Naive thymus-derived CD4-positive, alpha-beta T cell (primary cell): ENCODE results near the gene BTNL2. TPM values are rescaled to one million over a fixed set of nuclear protein-coding genes. Genes with fewer than 3 reads are reported as not detected.

ENCODE experiments used
- ATAC-seq: fragments of 150-1000 bp; cut with Tn5 transposase; 2 replicates; pipeline ENCODE4 v1.10.0; 2021; ENCODE audit warnings: mild to moderate bottlenecking, moderate library complexity
- CTCF ChIA-PET: fragments of 350-600 bp; sonication (Branson Sonifier 250); formaldehyde crosslinking; loops from one replicate; lab custom pipeline; 2021; ENCODE audit warnings: antibody characterized with exemption; lab: Charles Lee
- POLR2A ChIA-PET: fragments of 350-600 bp; sonication (Branson Sonifier 250); formaldehyde crosslinking; loops from one replicate; lab custom pipeline; 2021; ENCODE audit warnings: antibody characterized with exemption, inconsistent platforms; lab: Charles Lee
- DNase-seq, 9 donors: peaks; one replicate each; pipeline versions ENCODE4 v3.0.0 to v3.0.0-alpha.2; 2020 to 2022; ENCODE audit warnings: mixed read lengths in 1 of 9
- H3K27ac ChIP-seq: one replicate; pipeline ENCODE4 v1.7.0; 2013; ENCODE audit warnings: mild to moderate bottlenecking, low read depth, low read length, moderate library complexity
- H3K27me3 ChIP-seq, 2 donors: one replicate each; pipeline ENCODE4 v1.7.0; 2013; ENCODE audit warnings: low read length in 2 of 2, mild to moderate bottlenecking in 2 of 2, moderate library complexity in 2 of 2; ENCODE audit not compliant: control insufficient read depth in 2 of 2, insufficient read depth in 2 of 2
- H3K36me3 ChIP-seq, 3 experiments: 1 replicate in 2 of 3; 2 replicates in 1 of 3; pipeline ENCODE4 v1.7.0; 2013; ENCODE audit warnings: low read length in 3 of 3, mild to moderate bottlenecking in 3 of 3, moderate library complexity in 1 of 3; ENCODE audit not compliant: insufficient read depth in 3 of 3, control insufficient read depth in 2 of 3
- H3K4me1 ChIP-seq, 2 donors: one replicate each; pipeline ENCODE4 v1.7.0; 2013; ENCODE audit warnings: low read length in 2 of 2, mild to moderate bottlenecking in 2 of 2, moderate library complexity in 1 of 2; ENCODE audit not compliant: control insufficient read depth in 2 of 2, insufficient read depth in 2 of 2
- H3K4me3 ChIP-seq: 2 replicates; pipeline ENCODE4 v1.7.0; 2013; ENCODE audit warnings: mild to moderate bottlenecking, low read length
- H3K9me3 ChIP-seq, 3 experiments: 1 replicate in 2 of 3; 2 replicates in 1 of 3; pipeline ENCODE4 v1.7.0; 2013; ENCODE audit warnings: low read length in 3 of 3; ENCODE audit not compliant: control insufficient read depth in 2 of 3
- H3K27ac Mint-ChIP-seq, 9 donors: one replicate each; pipeline ENCODE4 v1.8.0; 2020 to 2022; ENCODE audit warnings: mixed read lengths in 9 of 9, mild to moderate bottlenecking in 8 of 9, moderate library complexity in 5 of 9, inconsistent platforms in 2 of 9
- H3K27me3 Mint-ChIP-seq, 5 donors: one replicate each; pipeline ENCODE4 v1.8.0; 2021 to 2022; ENCODE audit warnings: mixed read lengths in 5 of 5, mild to moderate bottlenecking in 1 of 5
- H3K36me3 Mint-ChIP-seq, 5 donors: one replicate each; pipeline ENCODE4 v1.8.0; 2020 to 2022; ENCODE audit warnings: mixed read lengths in 5 of 5, mild to moderate bottlenecking in 3 of 5, inconsistent platforms in 1 of 5
- H3K4me1 Mint-ChIP-seq, 7 donors: one replicate each; pipeline ENCODE4 v1.8.0; 2020 to 2022; ENCODE audit warnings: mixed read lengths in 7 of 7, mild to moderate bottlenecking in 3 of 7, inconsistent platforms in 1 of 7
- H3K4me3 Mint-ChIP-seq, 10 donors: one replicate each; pipeline ENCODE4 v1.8.0; 2020 to 2022; ENCODE audit warnings: mild to moderate bottlenecking in 10 of 10, mixed read lengths in 10 of 10, moderate library complexity in 6 of 10, inconsistent platforms in 2 of 10
- H3K9me3 Mint-ChIP-seq, 11 donors: one replicate each; pipeline ENCODE4 v1.8.0; 2020 to 2022; ENCODE audit warnings: mixed read lengths in 11 of 11, mild to moderate bottlenecking in 4 of 11, inconsistent platforms in 1 of 11, moderate library complexity in 1 of 11
- intact Hi-C, 2 donors: fragments of 100-400 bp; cut with micrococcal nuclease; formaldehyde crosslinking; loops; one replicate each; pipeline ENCODE4 v1.15.1; 2023
- polyA plus RNA-seq, 2 donors: library from polyadenylated mRNA; unstranded; fragments of 300-500 nt; fragmentation: Illumina TruSeq; gene quantifications; one replicate each; pipeline ENCODE4 v1.2.3, GENCODE V29; 2021
- total RNA-seq, 6 experiments: library from RNA in 5 of 6; stranded (reverse) in 5 of 6; gene quantifications; 1 replicate in 5 of 6; 2 replicates in 1 of 6; pipeline ENCODE4 v1.2.3 and lab custom pipeline; 2021 to 2026

Gene BTNL2
- total and polyA plus RNA-seq, 7 experiments from 2014 or later = not detected

GRCh38 chr6:32396028-32396427, 11.0 kb downstream of the BTNL2 start:
- ChIA-PET POLR2A (no interaction called here), CTCF (interaction anchor here (1.0 kb wide), 1 partner anchor 15 kb away, joined by 3 read pairs; no protein-coding TSS in a partner anchor)
- H3K27ac Mint-ChIP-seq = no peak overlapping the region

GRCh38 chr6:32393665-32394420, 13.1 kb downstream of the BTNL2 start:
- H3K9me3 ChIP-seq = no peaks in the 10 kb centered on the region
- H3K36me3 ChIP-seq = no peaks in the 10 kb centered on the region
- DNase-seq (no peak), ATAC-seq (no peak)
- CTCF ChIA-PET = no interaction called here
- no peak overlapping the region for H3K4me3 Mint-ChIP-seq
- no peak overlapping the region for H3K4me3 ChIP-seq
- H3K4me1 ChIP-seq = no peaks in the 10 kb centered on the region
- intact Hi-C loops = no loop called here
- H3K27me3 Mint-ChIP-seq = peaks cover 7 to 46% (median 18%) of the 10 kb centered on the region in 5 donors
- H3K27ac ChIP-seq = no peak overlapping the region
- POLR2A ChIA-PET = no interaction called here
- H3K4me1 Mint-ChIP-seq = peaks cover 0 to 4% (median 0%) of the 10 kb centered on the region in 7 donors
- no peaks in the 10 kb centered on the region for H3K36me3 Mint-ChIP-seq
- no peaks in the 10 kb centered on the region for H3K27me3 ChIP-seq
- H3K27ac Mint-ChIP-seq = no peak overlapping the region
- H3K9me3 Mint-ChIP-seq = no peaks in the 10 kb centered on the region

More at GRCh38 chr6:32396028-32396427, 11.0 kb downstream of the BTNL2 start:
- H3K4me1 ChIP-seq = no peaks in the 10 kb centered on the region
- no peak overlapping the region for H3K4me3 ChIP-seq
- no peaks in the 10 kb centered on the region for H3K9me3 Mint-ChIP-seq
- H3K9me3 ChIP-seq = no peaks in the 10 kb centered on the region
- no peak overlapping the region for H3K27ac ChIP-seq
- no peaks in the 10 kb centered on the region for H3K27me3 ChIP-seq
- H3K36me3 ChIP-seq = no peaks in the 10 kb centered on the region
- no peak for DNase-seq
- no peak overlapping the region for H3K4me3 Mint-ChIP-seq
- peaks cover 4 to 38% (median 16%) of the 10 kb centered on the region in 5 donors for H3K27me3 Mint-ChIP-seq
- intact Hi-C loops = no loop called here
- H3K4me1 Mint-ChIP-seq = peaks cover 0 to 4% (median 0%) of the 10 kb centered on the region in 7 donors
- H3K36me3 Mint-ChIP-seq = no peaks in the 10 kb centered on the region
- no peak for ATAC-seq

- intact Hi-C loops = no loop called here
- CTCF ChIA-PET = no interaction called here
- DNase-seq (no peak), ATAC-seq (no peak)
- Histone ChIP-seq H3K27ac (no peak overlapping the region), H3K4me1 (no peaks in the 10 kb centered on the region), H3K9me3 (no peaks in the 10 kb centered on the region), H3K4me3 (no peak overlapping the region), H3K36me3 (no peaks in the 10 kb centered on the region), H3K27me3 (no peaks in the 10 kb centered on the region)
- H3K36me3 Mint-ChIP-seq = no peaks in the 10 kb centered on the region
- H3K4me3 Mint-ChIP-seq = no peak overlapping the region
- H3K27me3 Mint-ChIP-seq = peaks cover 9 to 57% (median 31%) of the 10 kb centered on the region in 5 donors
- no peak overlapping the region for H3K27ac Mint-ChIP-seq
- POLR2A ChIA-PET = no interaction called here
- H3K4me1 Mint-ChIP-seq = no peaks in the 10 kb centered on the region
- H3K9me3 Mint-ChIP-seq = no peaks in the 10 kb centered on the region
Observed at GRCh38 chr6:32391505-32391904, 15.5 kb downstream of the BTNL2 start.

GRCh38 chr6:32387589-32388340, 19.2 kb downstream of the BTNL2 start:
- H3K36me3 Mint-ChIP-seq = peaks cover 0 to 4% (median 0%) of the 10 kb centered on the region in 5 donors
- no peaks in the 10 kb centered on the region for H3K9me3 Mint-ChIP-seq
- no peak overlapping the region for H3K27ac ChIP-seq
- peaks cover 13 to 46% (median 31%) of the 10 kb centered on the region in 5 donors for H3K27me3 Mint-ChIP-seq
- DNase-seq = no peak
- peaks cover 0 to 5% (median 2%) of the 10 kb centered on the region in 7 donors for H3K4me1 Mint-ChIP-seq
- no peak for ATAC-seq
- no peak overlapping the region for H3K4me3 ChIP-seq
- no peaks in the 10 kb centered on the region for H3K4me1 ChIP-seq
- H3K27me3 ChIP-seq = no peaks in the 10 kb centered on the region
- ChIA-PET POLR2A (no interaction called here), CTCF (no interaction called here)
- H3K4me3 Mint-ChIP-seq = no peak overlapping the region
- intact Hi-C loops = no loop called here
- H3K9me3 ChIP-seq = no peaks in the 10 kb centered on the region
- H3K27ac Mint-ChIP-seq = no peak overlapping the region
- H3K36me3 ChIP-seq = no peaks in the 10 kb centered on the region

- Histone ChIP-seq H3K36me3 (no peaks in the 10 kb centered on the region), H3K9me3 (no peaks in the 10 kb centered on the region), H3K4me3 (no peak overlapping the region), H3K27ac (no peak overlapping the region), H3K4me1 (no peaks in the 10 kb centered on the region), H3K27me3 (no peaks in the 10 kb centered on the region)
- no peak for ATAC-seq
- intact Hi-C loops = no loop called here
- Mint-ChIP-seq H3K36me3 (peaks cover 0 to 4% (median 0%) of the 10 kb centered on the region in 5 donors), H3K4me3 (no peak overlapping the region), H3K27ac (no peak overlapping the region), H3K27me3 (peaks cover 9 to 40% (median 31%) of the 10 kb centered on the region in 5 donors), H3K9me3 (no peaks in the 10 kb centered on the region), H3K4me1 (peaks cover 0 to 5% (median 2%) of the 10 kb centered on the region in 7 donors)
- ChIA-PET POLR2A (no interaction called here), CTCF (no interaction called here)
- DNase-seq = no peak
Observed at GRCh38 chr6:32386040-32386439, 20.9 kb downstream of the BTNL2 start.

- Mint-ChIP-seq H3K27me3 (peaks cover 4 to 32% (median 17%) of the 10 kb centered on the region in 5 donors), H3K4me1 (peaks cover 0 to 5% (median 2%) of the 10 kb centered on the region in 7 donors), H3K27ac (no peak overlapping the region), H3K4me3 (no peak overlapping the region), H3K36me3 (peaks cover 0 to 4% (median 0%) of the 10 kb centered on the region in 5 donors), H3K9me3 (no peaks in the 10 kb centered on the region)
- DNase-seq (no peak), ATAC-seq (no peak)
- Histone ChIP-seq H3K27me3 (no peaks in the 10 kb centered on the region), H3K27ac (no peak overlapping the region), H3K9me3 (no peaks in the 10 kb centered on the region), H3K4me1 (no peaks in the 10 kb centered on the region), H3K36me3 (no peaks in the 10 kb centered on the region), H3K4me3 (no peak overlapping the region)
- ChIA-PET POLR2A (no interaction called here), CTCF (interaction anchor here (1.1 kb wide), 1 partner anchor 31 kb away, joined by 3 read pairs; no protein-coding TSS in a partner anchor)
- intact Hi-C loops = no loop called here
Observed at GRCh38 chr6:32382757-32383420, 24.1 kb downstream of the BTNL2 start.
